Measurements from ENCODE around the gene HK1. TPM values are rescaled to one million over a fixed set of nuclear protein-coding genes. Genes with fewer than 3 reads are reported as not detected.

Gene HK1
- total RNA-seq, 1 donor from 2014 or later, result 110 TPM

- no peak for DNase-seq (ENCODE audit: low spot score)
- no peaks in the 10 kb centered on the region for H3K36me3 Mint-ChIP-seq (ENCODE audit: low read depth)
- no peaks in the 10 kb centered on the region for H3K27me3 Mint-ChIP-seq (ENCODE audit: low read depth)
- H3K27ac Mint-ChIP-seq (ENCODE audit: unreplicated experiment), result peak overlapping the region; percentile 80
- peaks cover 64% of the 10 kb centered on the region for H3K4me1 Mint-ChIP-seq (ENCODE audit: low read depth)
- no peaks in the 10 kb centered on the region for H3K9me3 Mint-ChIP-seq (ENCODE audit: low read depth)
- H3K4me3 Mint-ChIP-seq (ENCODE audit: unreplicated experiment), result peak overlapping the region; percentile 14
- TF ChIP-seq CTCF (IDR thresholded peaks at IDR 0.05), result no peak
Observed at GRCh38 chr10:69338133-69338456, 59.8 kb downstream of the HK1 start.

GRCh38 chr10:69338547-69339450 lies 60.5 kb downstream of the HK1 start:
- Mint-ChIP-seq H3K4me1 (ENCODE audit: low read depth) (peaks cover 57% of the 10 kb centered on the region), H3K4me3 (ENCODE audit: unreplicated experiment) (no peak overlapping the region), H3K36me3 (ENCODE audit: low read depth) (peaks cover 3% of the 10 kb centered on the region), H3K9me3 (ENCODE audit: low read depth) (no peaks in the 10 kb centered on the region), H3K27ac (ENCODE audit: unreplicated experiment) (peak overlapping the region; percentile 80), H3K27me3 (ENCODE audit: low read depth) (no peaks in the 10 kb centered on the region)
- no peak for DNase-seq (ENCODE audit: low spot score)
- TF ChIP-seq CTCF (IDR thresholded peaks at IDR 0.05), result no peak

GRCh38 chr10:69340695-69341094 lies 62.4 kb downstream of the HK1 start:
- H3K27ac Mint-ChIP-seq (ENCODE audit: unreplicated experiment), result peak overlapping the region; percentile 54
- peaks cover 8% of the 10 kb centered on the region for H3K36me3 Mint-ChIP-seq (ENCODE audit: low read depth)
- peaks cover 52% of the 10 kb centered on the region for H3K4me1 Mint-ChIP-seq (ENCODE audit: low read depth)
- TF ChIP-seq CTCF (IDR thresholded peaks at IDR 0.05), result no peak
- H3K27me3 Mint-ChIP-seq (ENCODE audit: low read depth), result no peaks in the 10 kb centered on the region
- no peak for DNase-seq (ENCODE audit: low spot score)
- H3K4me3 Mint-ChIP-seq (ENCODE audit: unreplicated experiment), result no peak overlapping the region
- no peaks in the 10 kb centered on the region for H3K9me3 Mint-ChIP-seq (ENCODE audit: low read depth)

GRCh38 chr10:69343905-69344304 lies 65.6 kb downstream of the HK1 start:
- Mint-ChIP-seq H3K4me1 (ENCODE audit: low read depth) (peaks cover 40% of the 10 kb centered on the region), H3K9me3 (ENCODE audit: low read depth) (no peaks in the 10 kb centered on the region), H3K4me3 (ENCODE audit: unreplicated experiment) (no peak overlapping the region), H3K36me3 (ENCODE audit: low read depth) (peaks cover 14% of the 10 kb centered on the region), H3K27me3 (ENCODE audit: low read depth) (no peaks in the 10 kb centered on the region), H3K27ac (ENCODE audit: unreplicated experiment) (no peak overlapping the region)
- no peak for DNase-seq (ENCODE audit: low spot score)
- TF ChIP-seq CTCF (IDR thresholded peaks at IDR 0.05), result no peak

GRCh38 chr10:69344591-69345252 lies 66.4 kb downstream of the HK1 start:
- no peak for DNase-seq (ENCODE audit: low spot score)
- Mint-ChIP-seq H3K36me3 (ENCODE audit: low read depth) (peaks cover 14% of the 10 kb centered on the region), H3K27ac (ENCODE audit: unreplicated experiment) (no peak overlapping the region), H3K4me1 (ENCODE audit: low read depth) (peaks cover 40% of the 10 kb centered on the region), H3K9me3 (ENCODE audit: low read depth) (no peaks in the 10 kb centered on the region), H3K4me3 (ENCODE audit: unreplicated experiment) (no peak overlapping the region), H3K27me3 (ENCODE audit: low read depth) (no peaks in the 10 kb centered on the region)
- TF ChIP-seq CTCF (IDR thresholded peaks at IDR 0.05), result no peak

Measured in chondrocyte (in vitro differentiated cells).